ENCODE measurements around the gene SHQ1. TPM values are rescaled to one million over a fixed set of nuclear protein-coding genes. Genes with fewer than 3 reads are reported as not detected.

SHQ1 gene
- 10 to 100 TPM; 26.4 to 31.3 TPM for total RNA-seq

- ChIA-PET POLR2A (interaction anchor here (0.5 to 1.1 kb wide), 4 partner anchors 26 to 1791 kb away, joined by 3 to 6 read pairs (median 4); no protein-coding TSS in a partner anchor), CTCF (interaction anchor here (1.0 to 5.5 kb wide), 5 partner anchors 26 to 238 kb away, joined by 4 to 50 read pairs (median 5); no protein-coding TSS in a partner anchor)
- H3K36me3 Mint-ChIP-seq (ENCODE audit: low read depth), result peaks cover 19% of the 10 kb centered on the region
- H3K27me3 Mint-ChIP-seq, result peaks cover 1% of the 10 kb centered on the region
- intact Hi-C loops (cut with DNase I, micrococcal nuclease), result loop anchor here (1.0 to 10.0 kb wide), 13 partner anchors 41 to 1263 kb away; partner anchors contain the start of genes PPP4R2 (in 2 of the 2), EIF4E3 (in 1 of the 2), FOXP1 (in 1 of the 2) and GXYLT2 (in 1 of the 2)
- peak; percentile 98 for DNase-seq
- peaks cover 54% of the 10 kb centered on the region for H3K4me1 Mint-ChIP-seq
- no peaks in the 10 kb centered on the region for H3K9me3 Mint-ChIP-seq (ENCODE audit: low read depth)
- H3K4me3 Mint-ChIP-seq, result peak within 1 kb of the TSS; percentile 99
- peak; percentile 90 for ATAC-seq
- H3K27ac Mint-ChIP-seq, result peak within 1 kb of the TSS; percentile 86
Measured at GRCh38 chr3:72847751-72848702, at the start of gene SHQ1. Gene SHQ1 (minus strand): TSS chr3:72848445. CDS start chr3:72848340, 105 bp downstream.

- no peak overlapping the region for H3K27ac Mint-ChIP-seq
- CTCF ChIA-PET, result interaction anchor here (1.6 kb wide), 1 partner anchor 9 kb away, joined by 4 read pairs; no protein-coding TSS in a partner anchor
- intact Hi-C loops (cut with DNase I, micrococcal nuclease), result no loop called here
Measured at GRCh38 chr3:72897758-72898007, 49.4 kb upstream of the SHQ1 start.

GRCh38 chr3:72896996-72897757 is 48.9 kb upstream of the SHQ1 start:
- H3K36me3 Mint-ChIP-seq (ENCODE audit: low read depth), result no peaks in the 10 kb centered on the region
- no peak overlapping the region for H3K27ac Mint-ChIP-seq
- intact Hi-C loops (cut with DNase I, micrococcal nuclease), result no loop called here
- DNase-seq (no peak), ATAC-seq (no peak)
- no peaks in the 10 kb centered on the region for H3K9me3 Mint-ChIP-seq (ENCODE audit: low read depth)
- peaks cover 11% of the 10 kb centered on the region for H3K27me3 Mint-ChIP-seq
- ChIA-PET CTCF (interaction anchor here (1.2 to 1.7 kb wide), 3 partner anchors 8 to 46 kb away, joined by 4 read pairs; no protein-coding TSS in a partner anchor), POLR2A (no interaction called here)
- H3K4me3 Mint-ChIP-seq, result no peak overlapping the region
- no peaks in the 10 kb centered on the region for H3K4me1 Mint-ChIP-seq

More at GRCh38 chr3:72897758-72898007, 49.4 kb upstream of the SHQ1 start:
- no peaks in the 10 kb centered on the region for H3K4me1 Mint-ChIP-seq
- H3K4me3 Mint-ChIP-seq, result no peak overlapping the region
- POLR2A ChIA-PET, result no interaction called here
- DNase-seq (no peak), ATAC-seq (no peak)
- H3K27me3 Mint-ChIP-seq, result peaks cover 8% of the 10 kb centered on the region
- H3K36me3 Mint-ChIP-seq (ENCODE audit: low read depth), result no peaks in the 10 kb centered on the region
- H3K9me3 Mint-ChIP-seq (ENCODE audit: low read depth), result no peaks in the 10 kb centered on the region

DNA sequence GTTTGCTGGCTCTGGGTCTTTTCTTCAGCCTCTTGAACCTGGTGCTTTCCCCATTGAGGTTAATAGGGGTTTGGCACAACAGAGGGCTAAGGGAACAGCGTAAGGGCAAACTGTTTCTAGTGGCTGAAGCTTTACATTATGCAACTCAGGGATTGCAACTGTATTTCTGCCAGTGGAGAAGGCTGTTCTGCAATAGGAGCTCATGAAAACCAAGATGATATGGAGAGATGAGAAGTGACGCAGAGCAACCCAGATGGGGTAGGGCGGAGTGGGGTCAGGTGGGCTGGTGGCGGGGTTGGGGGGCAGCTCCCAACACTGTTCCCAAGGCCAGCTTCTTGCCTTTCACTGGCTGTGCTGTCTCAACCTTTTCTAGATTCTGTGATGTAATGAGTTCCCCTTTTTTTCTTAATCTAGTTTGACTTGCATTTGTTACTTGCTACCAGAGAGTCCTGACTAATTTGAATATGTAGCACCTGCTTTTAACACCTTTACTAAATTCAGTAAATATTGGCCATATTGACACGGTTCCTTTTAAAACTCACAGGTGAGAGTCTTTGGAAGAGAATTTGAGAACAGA is 46.8 kb upstream of the SHQ1 start:
- ChIA-PET POLR2A (no interaction called here), CTCF (interaction anchor here (0.8 to 1.0 kb wide), 2 partner anchors 73 to 1020 kb away, joined by 3 to 4 read pairs; no protein-coding TSS in a partner anchor)

GRCh38 chr3:72892870-72893269 is 44.6 kb upstream of the SHQ1 start:
- H3K27ac Mint-ChIP-seq, result no peak overlapping the region
- DNase-seq, result peak; percentile 24
- H3K9me3 Mint-ChIP-seq (ENCODE audit: low read depth), result no peaks in the 10 kb centered on the region
- no peak for ATAC-seq
- ChIA-PET POLR2A (no interaction called here), CTCF (interaction anchor here (0.6 to 1.0 kb wide), 4 partner anchors 16 to 166 kb away, joined by 3 to 4 read pairs (median 4); no protein-coding TSS in a partner anchor)
- intact Hi-C loops (cut with DNase I, micrococcal nuclease), result no loop called here
- H3K4me1 Mint-ChIP-seq, result no peaks in the 10 kb centered on the region
- no peak overlapping the region for H3K4me3 Mint-ChIP-seq
- H3K36me3 Mint-ChIP-seq (ENCODE audit: low read depth), result no peaks in the 10 kb centered on the region
- H3K27me3 Mint-ChIP-seq, result peaks cover 42% of the 10 kb centered on the region

More for the DNA sequence above, 46.8 kb upstream of the SHQ1 start:
- H3K9me3 Mint-ChIP-seq (ENCODE audit: low read depth), result no peaks in the 10 kb centered on the region
- H3K4me3 Mint-ChIP-seq, result no peak overlapping the region
- no peak overlapping the region for H3K27ac Mint-ChIP-seq
- DNase-seq (no peak), ATAC-seq (no peak)
- H3K4me1 Mint-ChIP-seq, result no peaks in the 10 kb centered on the region
- no peaks in the 10 kb centered on the region for H3K36me3 Mint-ChIP-seq (ENCODE audit: low read depth)
- intact Hi-C loops (cut with DNase I, micrococcal nuclease), result no loop called here
- H3K27me3 Mint-ChIP-seq, result peaks cover 25% of the 10 kb centered on the region

DNA sequence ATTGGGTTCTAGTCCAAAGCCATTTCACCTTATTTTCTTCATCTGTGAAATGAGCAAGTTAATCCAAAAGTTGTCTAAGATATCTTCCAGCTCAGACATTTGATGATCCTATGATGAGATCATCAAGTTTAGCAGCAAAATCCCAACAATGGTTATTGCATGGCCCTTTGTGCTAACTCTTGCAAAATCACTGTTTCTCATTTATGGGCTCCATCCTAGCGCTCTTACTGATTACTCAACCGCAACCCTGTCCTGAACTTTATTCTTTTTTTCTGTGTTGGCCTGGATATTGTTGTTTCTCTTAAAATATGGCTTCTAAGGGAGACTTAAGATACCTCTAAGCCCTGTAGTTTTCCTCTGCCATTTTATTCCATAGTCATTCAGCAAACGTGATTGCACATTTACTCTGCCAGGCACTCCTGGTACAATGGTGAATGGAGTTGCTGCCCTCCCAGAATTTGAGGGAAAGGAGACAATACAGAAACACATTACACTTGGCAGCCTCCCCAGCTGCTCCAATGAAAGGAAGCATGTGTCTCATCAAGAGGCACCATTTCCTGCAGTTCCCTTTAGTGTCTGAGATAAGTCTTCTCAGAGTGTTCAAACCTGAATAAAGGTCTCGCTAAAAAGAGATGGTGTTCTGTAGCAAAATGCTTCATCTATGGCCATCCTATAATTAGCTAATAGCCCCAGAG is 44.0 kb upstream of the SHQ1 start:
- ChIA-PET POLR2A (no interaction called here), CTCF (interaction anchor here (0.6 to 1.1 kb wide), 4 partner anchors 8 to 66 kb away, joined by 3 to 4 read pairs (median 3); no protein-coding TSS in a partner anchor)
- peaks cover 48% of the 10 kb centered on the region for H3K27me3 Mint-ChIP-seq
- no peak overlapping the region for H3K4me3 Mint-ChIP-seq
- H3K4me1 Mint-ChIP-seq, result peaks cover 6% of the 10 kb centered on the region
- intact Hi-C loops (cut with DNase I, micrococcal nuclease), result no loop called here
- H3K27ac Mint-ChIP-seq, result no peak overlapping the region
- ATAC-seq (no peak), DNase-seq (no peak)
- no peaks in the 10 kb centered on the region for H3K36me3 Mint-ChIP-seq (ENCODE audit: low read depth)
- no peaks in the 10 kb centered on the region for H3K9me3 Mint-ChIP-seq (ENCODE audit: low read depth)

GRCh38 chr3:72891053-72891855 is 43.0 kb upstream of the SHQ1 start:
- ChIA-PET POLR2A (no interaction called here), CTCF (interaction anchor here (1.1 kb wide), 1 partner anchor 9 kb away, joined by 3 read pairs; no protein-coding TSS in a partner anchor)
- ATAC-seq (no peak), DNase-seq (no peak)
- no peak overlapping the region for H3K4me3 Mint-ChIP-seq
- H3K27ac Mint-ChIP-seq, result no peak overlapping the region
- intact Hi-C loops (cut with DNase I, micrococcal nuclease), result no loop called here
- no peaks in the 10 kb centered on the region for H3K36me3 Mint-ChIP-seq (ENCODE audit: low read depth)
- H3K27me3 Mint-ChIP-seq, result peaks cover 54% of the 10 kb centered on the region
- H3K9me3 Mint-ChIP-seq (ENCODE audit: low read depth), result no peaks in the 10 kb centered on the region
- peaks cover 7% of the 10 kb centered on the region for H3K4me1 Mint-ChIP-seq

- no peak overlapping the region for H3K4me3 Mint-ChIP-seq
- peaks cover 63% of the 10 kb centered on the region for H3K27me3 Mint-ChIP-seq
- ChIA-PET POLR2A (no interaction called here), CTCF (no interaction called here)
- DNase-seq, result no peak
- no peak for ATAC-seq
- H3K9me3 Mint-ChIP-seq (ENCODE audit: low read depth), result no peaks in the 10 kb centered on the region
- H3K36me3 Mint-ChIP-seq (ENCODE audit: low read depth), result no peaks in the 10 kb centered on the region
- no peak overlapping the region for H3K27ac Mint-ChIP-seq
- intact Hi-C loops (cut with DNase I, micrococcal nuclease), result no loop called here
- peaks cover 7% of the 10 kb centered on the region for H3K4me1 Mint-ChIP-seq
Measured at GRCh38 chr3:72890166-72890925, 42.1 kb upstream of the SHQ1 start.

DNA sequence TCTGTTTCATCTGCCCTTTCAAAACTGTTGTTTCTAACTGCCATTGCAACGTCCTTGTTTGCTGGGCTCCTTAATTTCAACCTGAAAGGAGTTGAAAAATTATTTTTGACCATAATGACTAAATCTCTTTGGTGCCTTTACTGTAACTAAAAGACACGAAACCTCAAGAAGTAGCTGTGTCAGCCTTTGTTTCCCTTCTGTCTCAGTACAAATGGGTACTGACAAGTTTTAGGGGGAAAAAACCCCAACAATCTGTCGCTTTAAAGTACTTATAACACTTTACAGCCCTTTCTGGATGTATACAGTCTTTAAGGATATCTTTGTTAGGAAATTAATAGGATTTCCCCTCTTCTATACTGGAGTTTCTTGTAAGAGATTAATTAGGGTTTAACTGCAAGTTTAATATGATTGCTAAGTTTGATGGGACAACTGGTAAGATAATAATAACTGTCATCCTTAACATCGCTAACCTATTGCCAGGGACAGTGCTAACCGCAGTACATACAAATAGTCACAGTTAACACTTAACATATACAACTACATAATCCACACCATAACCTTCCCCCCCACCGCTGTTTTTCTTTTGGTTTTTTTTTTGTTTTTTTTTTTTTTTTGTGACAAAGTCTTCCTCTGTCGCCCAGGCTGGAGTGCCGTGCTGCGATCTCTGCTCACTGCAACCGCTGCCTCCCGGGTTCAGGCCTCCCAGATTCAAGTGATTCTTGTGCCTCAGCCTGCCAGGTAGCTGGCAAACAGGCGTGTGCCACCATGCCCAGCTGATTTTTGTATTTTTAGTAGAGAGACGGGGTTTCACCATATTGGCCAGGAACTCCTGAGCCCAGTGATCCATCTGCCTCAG is 41.3 kb upstream of the SHQ1 start:
- no peaks in the 10 kb centered on the region for H3K9me3 Mint-ChIP-seq (ENCODE audit: low read depth)
- no peak overlapping the region for H3K27ac Mint-ChIP-seq
- DNase-seq, result no peak
- CTCF ChIA-PET, result interaction anchor here (1.8 kb wide), 1 partner anchor 9 kb away, joined by 4 read pairs; no protein-coding TSS in a partner anchor
- intact Hi-C loops (cut with DNase I, micrococcal nuclease), result loop anchor here in 1 of 2 experiments (2.0 kb wide), 1 partner anchor 41 kb away; the partner anchor contains the start of gene SHQ1
- peaks cover 69% of the 10 kb centered on the region for H3K27me3 Mint-ChIP-seq
- no peaks in the 10 kb centered on the region for H3K36me3 Mint-ChIP-seq (ENCODE audit: low read depth)
- POLR2A ChIA-PET, result no interaction called here
- peaks cover 7% of the 10 kb centered on the region for H3K4me1 Mint-ChIP-seq
- no peak overlapping the region for H3K4me3 Mint-ChIP-seq
- ATAC-seq, result no peak

Data from activated CD4-positive, alpha-beta T cell treated with anti-CD3 and anti-CD28 coated beads for 36 hours (primary cell).